RWPE1 (cell line): ENCODE data around the gene NPM1.
"Not testable (repeated sequence)": the region's sequence is repeated elsewhere in the genome, so short reads cannot be mapped to it uniquely, and the experiment has no call there.

ENCODE experiments used
- CTCF ChIA-PET: fragments of 350-600 bp; sonication (Branson Sonifier 250); formaldehyde crosslinking; extraction: SDS; loops from one replicate; lab custom pipeline; 2021; lab: Yijun Ruan, JAX
- POLR2A ChIA-PET: fragments of 400-600 bp; formaldehyde crosslinking; extraction: SDS; loops from one replicate; lab custom pipeline; 2020; ENCODE audit warnings: antibody characterized with exemption; ENCODE audit not compliant: low non-redundant PET; lab: Yijun Ruan, JAX
- DNase-seq: peaks from one replicate; pipeline ENCODE4 v3.0.0; 2012; ENCODE audit warnings: low spot score
- H3K27ac ChIP-seq: fragments of 450-650 bp; 2 replicates; pipeline ENCODE4 v1.5.1; 2017
- CTCF ChIP-seq: fragments of 450-650 bp; conservative IDR thresholded peaks from 2 replicates; pipeline ENCODE4 v1.5.1; 2017; ENCODE audit warnings: low read depth, mild to moderate bottlenecking

The NPM1 gene

GRCh38 chr5:171409164-171410136 is 21.8 kb downstream of the NPM1 start:
- H3K27ac ChIP-seq = peak overlapping the region; percentile 34
- CTCF ChIA-PET = interaction anchor here (1.2 kb wide), 1 partner anchor 10 kb away, joined by 3 read pairs; the partner anchor contains the start of gene FGF18
- POLR2A ChIA-PET = no interaction called here
- DNase-seq = no peak
- TF ChIP-seq CTCF = no peak

- ChIA-PET POLR2A (no interaction called here), CTCF (interaction anchor here (1.2 kb wide), 1 partner anchor 9 kb away, joined by 3 read pairs; the partner anchor contains the start of gene FGF18)
- no peak for TF ChIP-seq CTCF
- no peak overlapping the region for H3K27ac ChIP-seq
- no peak for DNase-seq
Observed at GRCh38 chr5:171410181-171410580, 22.5 kb downstream of the NPM1 start.

GRCh38 chr5:171412186-171412585 is 24.5 kb downstream of the NPM1 start:
- ChIA-PET POLR2A (no interaction called here), CTCF (interaction anchor here (0.6 to 1.4 kb wide), 2 partner anchors 20 to 86 kb away, joined by 3 to 6 read pairs; no protein-coding TSS in a partner anchor)
- no peak overlapping the region for H3K27ac ChIP-seq
- DNase-seq = no peak
- TF ChIP-seq CTCF = no peak

GRCh38 chr5:171413153-171413910 is 25.7 kb downstream of the NPM1 start:
- no peak overlapping the region for H3K27ac ChIP-seq
- DNase-seq = no peak
- no peak for TF ChIP-seq CTCF
- CTCF ChIA-PET = interaction anchor here (0.6 to 1.4 kb wide), 5 partner anchors 21 to 553 kb away, joined by 3 to 8 read pairs (median 3); no protein-coding TSS in a partner anchor
- POLR2A ChIA-PET = no interaction called here

- H3K27ac ChIP-seq, POLR2A ChIA-PET, DNase-seq: not testable (repeated sequence)
- CTCF ChIA-PET = interaction anchor here (1.0 kb wide), 1 partner anchor 27 kb away, joined by 3 read pairs; no protein-coding TSS in a partner anchor
Observed at GRCh38 chr5:171413993-171414392, 26.3 kb downstream of the NPM1 start.

GRCh38 chr5:171415115-171415730 is 27.6 kb downstream of the NPM1 start:
- no peak for TF ChIP-seq CTCF
- peak; percentile 55 for DNase-seq
- CTCF ChIA-PET = interaction anchor here (0.6 to 0.9 kb wide), 2 partner anchors 443 to 502 kb away, joined by 4 to 5 read pairs; no protein-coding TSS in a partner anchor
- POLR2A ChIA-PET = interaction anchor here (0.7 kb wide), 3 partner anchors 16 to 1463 kb away, joined by 4 to 5 read pairs (median 4); no protein-coding TSS in a partner anchor
- H3K27ac ChIP-seq = peak overlapping the region; percentile 36
